Measurements from ENCODE around the gene ARHGDIA.

DNA sequence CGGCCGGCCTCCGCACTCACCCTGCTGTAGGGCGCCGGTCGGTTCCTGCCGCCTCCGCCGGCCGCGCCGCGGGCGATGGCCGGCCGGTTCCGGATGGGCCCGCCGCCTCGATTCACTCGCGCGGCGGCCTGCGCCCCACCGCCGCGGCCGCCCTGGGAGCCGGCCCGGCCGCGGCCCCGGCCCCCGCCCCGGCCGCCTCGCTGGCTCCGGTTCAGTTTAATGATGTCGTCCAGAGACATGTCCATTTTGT lies 20.1 kb upstream of the ARHGDIA start:
- no peak for TF ChIP-seq CTCF (IDR thresholded peaks at IDR 0.05; ENCODE audit: poor library complexity, severe bottlenecking)
- no peak for TF ChIP-seq EP300 (conservative IDR thresholded peaks at IDR 0.05; ENCODE audit: poor library complexity, severe bottlenecking)
- TF ChIP-seq MXI1 (conservative IDR thresholded peaks at IDR 0.05; ENCODE audit: poor library complexity, severe bottlenecking) = no peak
- TF ChIP-seq EZH2 (IDR thresholded peaks at IDR 0.05; ENCODE audit: borderline replicate concordance, insufficient read depth, low read length, poor library complexity, severe bottlenecking) = no peak
- no peak for TF ChIP-seq POLR2AphosphoS5 (IDR thresholded peaks at IDR 0.05)
- no peak for TF ChIP-seq TAF1 (IDR thresholded peaks at IDR 0.05; ENCODE audit: low read depth)
- no peak for TF ChIP-seq REST (IDR thresholded peaks at IDR 0.05; ENCODE audit: borderline replicate concordance)
